Progenitor cell of endocrine pancreas (in vitro differentiated cells): ENCODE data around the gene PCBP3. TPM values are rescaled to one million over a fixed set of nuclear protein-coding genes. Genes with fewer than 3 reads are reported as not detected.

Source experiments
- DNase-seq: peaks from one replicate; pipeline ENCODE4 v3.0.0; 2021; ENCODE audit warnings: low spot score; ENCODE audit not compliant: unreplicated experiment
- H3K27ac Mint-ChIP-seq: 2 replicates; pipeline ENCODE4 v1.8.0; 2021; ENCODE audit warnings: mild to moderate bottlenecking, moderate library complexity, mixed read lengths
- H3K27me3 Mint-ChIP-seq: 2 replicates; pipeline ENCODE4 v1.8.0; 2021; ENCODE audit warnings: mixed read lengths
- H3K36me3 Mint-ChIP-seq: 2 replicates; pipeline ENCODE4 v1.8.0; 2022; ENCODE audit warnings: mixed read lengths; ENCODE audit not compliant: insufficient read depth
- H3K4me1 Mint-ChIP-seq: 2 replicates; pipeline ENCODE4 v1.8.0; 2021; ENCODE audit warnings: low read depth, mixed read lengths
- H3K4me3 Mint-ChIP-seq: 2 replicates; pipeline ENCODE4 v1.8.0; 2021; ENCODE audit warnings: low read depth, mild to moderate bottlenecking, moderate library complexity, mixed read lengths
- H3K9me3 Mint-ChIP-seq: 2 replicates; pipeline ENCODE4 v1.8.0; 2021; ENCODE audit warnings: low read depth, mixed read lengths
- CTCF ChIP-seq: fragments of 200-600 bp; sonication (generic); IDR thresholded peaks from one replicate; pipeline ENCODE4 v1.5.0; 2021; ENCODE audit warnings: antibody characterized with exemption, mild to moderate bottlenecking; ENCODE audit not compliant: unreplicated experiment
- total RNA-seq: library from RNA; stranded (reverse); gene quantifications from 2 replicates; pipeline ENCODE4 v1.2.1, GENCODE V29; 2021

PCBP3 gene
- total RNA-seq, 1 donor from 2014 or later: 3.7 TPM

DNA sequence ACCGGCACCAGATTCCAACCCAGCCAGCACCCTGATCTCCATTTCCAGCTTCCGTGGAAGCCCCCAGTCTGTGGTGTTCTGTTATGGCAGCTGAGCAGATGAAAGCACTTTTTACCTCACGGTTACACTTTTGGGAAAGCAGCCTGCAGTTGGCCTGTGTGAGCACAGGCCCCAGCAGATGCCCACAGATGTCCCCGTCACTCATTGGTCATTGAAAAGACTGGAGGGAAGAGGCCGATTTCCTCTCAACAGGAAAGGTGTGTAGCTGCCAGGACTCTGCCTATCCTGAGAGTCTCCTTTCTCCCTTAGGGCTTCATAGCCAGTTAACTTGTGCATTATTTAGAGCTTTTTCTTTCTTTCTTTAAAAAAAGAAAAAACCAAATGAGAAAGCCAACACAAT, 123.0 kb downstream of the PCBP3 start:
- DNase-seq: no peak
- Mint-ChIP-seq H3K36me3 (no peaks in the 10 kb centered on the region), H3K27ac (no peak overlapping the region), H3K4me3 (no peak overlapping the region), H3K27me3 (peaks cover 3% of the 10 kb centered on the region), H3K4me1 (no peaks in the 10 kb centered on the region), H3K9me3 (no peaks in the 10 kb centered on the region)
- TF ChIP-seq CTCF: no peak

- Mint-ChIP-seq H3K4me3 (no peak overlapping the region), H3K9me3 (peaks cover 1% of the 10 kb centered on the region), H3K36me3 (no peaks in the 10 kb centered on the region), H3K27ac (no peak overlapping the region), H3K27me3 (peaks cover 3% of the 10 kb centered on the region), H3K4me1 (no peaks in the 10 kb centered on the region)
- TF ChIP-seq CTCF: no peak
- no peak for DNase-seq
Observed at GRCh38 chr21:45767071-45768006, 123.8 kb downstream of the PCBP3 start.

DNA sequence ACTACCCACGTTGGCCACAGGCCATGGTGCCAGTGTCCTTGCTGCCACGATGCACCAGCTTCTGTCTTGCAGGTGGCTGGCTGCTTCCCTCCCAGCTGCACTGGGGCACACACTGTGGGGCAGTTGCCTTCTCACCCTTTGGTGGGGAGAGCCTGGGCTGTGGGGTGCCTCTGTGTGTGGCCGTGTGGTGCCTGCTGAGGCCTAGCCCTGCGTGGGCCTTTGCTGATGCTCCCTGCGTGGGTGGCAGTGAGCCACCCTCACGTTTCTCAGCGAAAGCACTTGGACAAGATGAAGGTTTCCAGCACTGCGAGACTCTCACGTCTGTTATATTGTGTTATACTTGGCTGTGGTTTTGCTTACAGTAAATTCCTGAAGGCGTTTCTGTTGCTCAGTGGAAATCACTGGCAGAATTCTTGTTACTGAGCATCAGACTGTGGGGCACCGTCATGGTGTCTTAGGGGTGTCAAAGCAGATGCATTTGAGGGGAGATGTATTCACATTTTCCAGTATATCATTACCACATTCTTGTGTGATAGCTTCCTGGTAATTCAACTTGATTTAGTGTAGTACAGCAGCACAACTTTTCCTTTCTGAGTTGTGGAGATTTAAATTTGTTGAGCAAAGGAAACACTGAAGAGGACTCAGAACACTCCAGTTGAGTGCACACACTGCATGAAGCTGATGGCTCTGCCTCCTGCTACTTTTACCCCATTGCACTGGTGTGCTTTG, 124.7 kb downstream of the PCBP3 start:
- Mint-ChIP-seq H3K27me3 (peaks cover 3% of the 10 kb centered on the region), H3K4me1 (no peaks in the 10 kb centered on the region), H3K27ac (no peak overlapping the region), H3K36me3 (no peaks in the 10 kb centered on the region), H3K9me3 (peaks cover 10% of the 10 kb centered on the region), H3K4me3 (no peak overlapping the region)
- TF ChIP-seq CTCF: no peak
- DNase-seq: no peak

DNA sequence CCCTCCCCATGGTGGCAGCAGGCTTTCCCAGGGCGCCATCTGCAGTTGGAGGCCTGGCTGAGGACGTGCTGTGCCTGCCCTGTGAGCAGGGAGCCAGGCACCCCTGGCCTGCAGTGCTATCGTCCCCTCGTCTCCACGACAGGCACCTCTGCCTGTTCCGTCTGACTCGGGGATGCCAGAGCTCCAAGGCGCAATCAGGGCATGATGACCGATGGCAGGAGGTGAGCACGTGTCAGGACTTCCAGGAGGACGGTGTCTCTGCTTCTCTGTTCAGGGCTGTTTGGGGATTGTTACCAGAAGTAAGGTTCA, 125.2 kb downstream of the PCBP3 start:
- DNase-seq: no peak
- Mint-ChIP-seq H3K4me1 (no peaks in the 10 kb centered on the region), H3K27me3 (peaks cover 3% of the 10 kb centered on the region), H3K4me3 (no peak overlapping the region), H3K36me3 (no peaks in the 10 kb centered on the region), H3K9me3 (peaks cover 13% of the 10 kb centered on the region), H3K27ac (no peak overlapping the region)
- TF ChIP-seq CTCF: no peak

DNA sequence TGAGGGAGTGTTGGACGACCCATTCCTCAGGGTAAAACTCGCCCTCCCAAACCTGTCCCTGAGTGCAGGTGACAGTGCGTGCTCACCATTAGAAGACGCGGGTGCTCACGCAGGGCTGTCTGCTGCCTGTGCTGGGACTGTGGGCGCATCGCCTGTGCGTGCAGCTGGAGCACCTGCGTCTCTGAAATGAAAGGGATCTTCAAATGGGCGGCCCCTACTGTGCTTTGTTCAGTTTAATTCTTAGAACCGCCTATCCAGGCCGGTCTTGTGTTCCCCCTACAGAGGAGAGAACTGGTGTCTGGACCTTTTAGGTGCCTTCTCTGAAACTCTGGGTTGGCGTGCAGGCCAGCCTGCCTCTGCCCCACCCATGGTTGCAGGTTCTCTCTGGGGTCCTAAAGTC, 125.8 kb downstream of the PCBP3 start:
- TF ChIP-seq CTCF: no peak
- Mint-ChIP-seq H3K4me1 (no peaks in the 10 kb centered on the region), H3K4me3 (no peak overlapping the region), H3K36me3 (no peaks in the 10 kb centered on the region), H3K9me3 (peaks cover 13% of the 10 kb centered on the region), H3K27me3 (peaks cover 3% of the 10 kb centered on the region), H3K27ac (no peak overlapping the region)
- DNase-seq: no peak
